Erythroblast (primary cell): ENCODE results near the gene SMU1.

Source experiments
- DNase-seq, 2 experiments: peaks; one replicate each; lab custom pipeline; 2025; lab: John Stamatoyannopoulos, UW
- GATA1 ChIP-seq: IDR thresholded peaks from 2 replicates; pipeline ENCODE4 v1.6.1; 2011; ENCODE audit warnings: low read depth, mild to moderate bottlenecking, control low read depth, low read length, moderate library complexity
- POLR2A ChIP-seq: IDR thresholded peaks from 2 replicates; pipeline ENCODE4 v1.6.1; 2011; ENCODE audit warnings: mild to moderate bottlenecking, low read length

The SMU1 gene

DNA sequence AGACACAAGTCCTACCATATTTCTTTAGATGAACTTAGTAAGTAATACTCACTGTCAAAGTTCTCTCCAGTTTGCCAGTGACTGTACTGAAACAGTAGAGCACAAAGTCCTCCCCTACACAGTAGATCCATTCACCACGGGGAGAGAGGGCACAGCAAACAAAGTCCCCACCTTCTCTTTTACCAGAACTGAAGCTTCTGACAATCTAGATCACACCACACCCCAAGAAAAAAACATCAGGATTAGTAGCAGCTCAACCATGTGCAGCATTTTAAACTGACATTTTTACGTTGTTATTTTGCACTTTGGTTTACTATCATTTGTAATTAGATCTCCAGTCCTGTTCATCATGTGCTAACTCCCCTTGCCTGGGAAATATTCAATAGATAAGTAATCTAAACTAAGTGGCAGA lies 28.4 kb downstream of the SMU1 start:
- DNase-seq, result no peak
- no peak for TF ChIP-seq POLR2A
- TF ChIP-seq GATA1, result no peak

GRCh38 chr9:33046061-33046460 lies 30.4 kb downstream of the SMU1 start:
- TF ChIP-seq GATA1 (no peak), POLR2A (no peak)

GRCh38 chr9:33044677-33045282 lies 31.7 kb downstream of the SMU1 start:
- no peak for TF ChIP-seq POLR2A
- no peak for TF ChIP-seq GATA1
- DNase-seq, result peak; percentile 33 to 48

More at GRCh38 chr9:33046061-33046460, 30.4 kb downstream of the SMU1 start:
- no peak for DNase-seq

GRCh38 chr9:33044162-33044673 lies 32.3 kb downstream of the SMU1 start:
- DNase-seq, result peak; percentile 82 to 84
- TF ChIP-seq POLR2A (peak; percentile 33), GATA1 (no peak)

DNA sequence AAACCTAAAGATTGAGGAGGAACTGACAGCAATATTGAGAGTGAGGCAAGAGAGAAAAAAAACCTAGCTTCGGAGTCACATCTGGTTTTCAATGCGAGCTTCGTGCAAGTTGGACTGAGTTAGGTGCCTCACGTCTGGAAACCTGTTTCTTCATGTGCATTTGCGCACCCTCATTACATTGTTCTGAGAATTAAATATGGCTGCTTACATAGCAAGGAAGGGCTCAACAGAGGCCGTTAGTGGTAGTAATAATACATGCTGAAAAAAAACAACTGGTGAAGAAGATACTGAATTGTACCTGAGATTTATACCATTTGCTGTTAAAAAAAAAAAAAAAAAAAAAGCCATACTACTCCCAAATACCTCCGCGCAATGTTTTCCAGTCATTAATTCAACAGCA lies 32.8 kb downstream of the SMU1 start:
- no peak for TF ChIP-seq GATA1
- TF ChIP-seq POLR2A, result no peak
- no peak for DNase-seq

DNA sequence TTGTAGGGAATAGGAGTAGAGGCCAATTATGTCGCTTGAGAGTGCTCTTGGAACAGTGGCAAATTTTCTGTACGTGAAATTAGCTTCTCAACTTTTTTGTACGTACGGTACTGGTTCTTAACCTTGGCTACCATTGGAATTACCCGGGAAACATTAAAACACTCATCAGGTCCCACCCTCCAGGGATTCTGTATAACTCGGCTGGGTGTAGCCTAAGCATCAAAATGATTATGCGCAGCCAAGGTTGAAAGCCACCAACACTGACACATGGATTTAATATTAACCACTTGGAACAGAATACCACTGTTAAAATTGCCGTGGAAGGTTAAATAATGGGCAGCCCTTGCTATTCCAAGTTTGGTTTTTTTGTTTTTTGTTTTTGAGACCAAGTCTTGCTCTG lies 34.0 kb downstream of the SMU1 start:
- DNase-seq, result no peak
- TF ChIP-seq POLR2A, result no peak
- no peak for TF ChIP-seq GATA1

DNA sequence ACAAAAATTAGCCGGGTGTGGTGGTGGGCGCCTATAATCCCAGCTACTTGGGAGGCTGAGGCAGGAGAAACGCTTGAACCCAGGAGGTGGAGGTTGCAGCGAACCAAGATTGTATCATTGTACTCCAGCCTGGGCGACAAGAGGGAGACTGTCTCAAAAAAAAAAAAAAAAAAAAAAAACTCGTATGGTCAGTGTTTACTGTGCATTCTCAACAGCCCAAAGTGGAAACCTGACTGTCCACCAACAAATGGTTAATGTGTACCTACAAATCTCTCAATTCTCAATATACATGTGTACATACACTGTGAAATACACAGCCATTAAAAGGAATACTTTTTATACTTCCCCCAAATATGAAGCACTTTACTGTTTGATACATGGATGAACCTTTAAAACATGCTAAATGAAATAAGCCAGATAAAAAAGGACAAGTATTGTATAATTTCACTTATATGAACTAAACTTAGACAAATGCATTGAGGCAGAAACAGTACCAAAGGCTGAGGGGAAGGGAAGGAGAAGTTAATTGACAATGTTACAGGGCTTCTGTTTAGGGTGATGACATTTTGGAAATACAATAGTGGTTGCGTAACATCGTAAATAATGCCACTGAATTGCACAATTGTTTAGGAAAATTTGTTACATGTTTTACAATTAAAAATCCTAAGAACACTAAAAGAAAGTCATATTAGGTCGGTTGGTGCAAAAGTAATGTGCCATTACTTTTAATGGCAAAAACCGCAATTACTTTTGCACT lies 34.9 kb downstream of the SMU1 start:
- no peak for DNase-seq
- TF ChIP-seq GATA1, result no peak
- no peak for TF ChIP-seq POLR2A

- no peak for DNase-seq
- TF ChIP-seq GATA1 (no peak), POLR2A (no peak)
Measured at GRCh38 chr9:33040792-33041431, 35.6 kb downstream of the SMU1 start.

GRCh38 chr9:33032865-33033264 lies 43.6 kb downstream of the SMU1 start:
- TF ChIP-seq POLR2A (no peak), GATA1 (no peak)

DNA sequence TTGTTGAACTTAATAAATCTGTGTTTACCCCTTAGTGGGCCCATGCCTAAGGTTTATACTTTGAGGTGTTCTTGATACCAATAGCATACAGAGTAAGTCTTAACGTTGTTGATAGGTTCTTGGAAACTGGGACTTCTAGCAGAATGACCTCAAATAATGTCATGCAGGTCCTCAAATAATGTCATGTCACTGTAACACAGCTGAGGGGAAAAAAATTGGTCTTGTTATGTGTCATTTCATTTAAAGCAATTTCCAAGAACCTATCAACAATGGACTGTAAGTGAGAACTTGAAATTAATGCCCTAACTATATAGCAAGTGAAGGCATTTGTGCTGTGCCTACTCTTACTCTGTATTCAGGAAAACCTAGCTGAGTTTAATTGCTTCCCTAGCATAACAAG lies 44.2 kb downstream of the SMU1 start:
- TF ChIP-seq POLR2A, result no peak
- no peak for TF ChIP-seq GATA1
- DNase-seq, result no peak

More at GRCh38 chr9:33032865-33033264, 43.6 kb downstream of the SMU1 start:
- no peak for DNase-seq

DNA sequence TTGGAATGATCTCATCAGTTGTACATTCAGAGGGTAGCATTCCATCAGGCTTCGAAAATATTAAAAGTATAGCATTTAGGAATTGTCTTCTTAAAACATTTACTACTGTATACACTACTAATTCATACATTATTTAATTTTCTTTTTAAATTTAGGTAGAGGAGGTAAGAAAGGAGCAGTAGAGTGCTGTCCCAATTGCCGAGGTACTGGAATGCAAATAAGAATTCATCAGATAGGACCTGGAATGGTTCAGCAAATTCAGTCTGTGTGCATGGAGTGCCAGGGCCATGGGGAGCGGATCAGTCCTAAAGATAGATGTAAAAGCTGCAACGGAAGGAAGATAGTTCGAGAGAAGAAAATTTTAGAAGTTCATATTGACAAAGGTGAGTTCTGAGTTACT lies 46.2 kb downstream of the SMU1 start:
- DNase-seq, result no peak

DNA sequence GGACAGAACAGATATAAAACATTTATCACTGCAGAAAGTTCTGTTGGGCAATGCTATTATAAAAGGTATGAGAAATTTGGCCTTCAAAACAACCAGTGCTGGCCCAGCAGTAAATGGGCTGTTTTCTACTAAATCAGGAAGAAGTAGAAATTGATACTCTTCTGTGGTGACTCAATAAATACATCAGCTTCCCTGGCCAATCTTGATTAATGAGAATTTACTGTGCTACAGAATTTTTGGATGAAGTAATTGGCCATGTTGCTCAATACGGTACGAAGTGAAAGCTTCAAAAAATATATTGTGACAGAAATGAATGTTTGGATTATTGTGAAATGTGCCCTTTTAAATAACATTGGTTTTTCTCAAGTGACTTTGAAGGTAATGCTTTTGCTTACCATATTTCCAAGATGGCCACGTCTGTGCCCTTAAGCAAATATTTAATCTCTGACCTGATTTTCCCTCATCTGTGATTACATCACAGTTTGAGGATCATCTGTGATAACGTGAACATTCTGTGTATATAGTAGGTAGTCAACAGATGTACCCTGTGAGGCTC lies 47.2 kb downstream of the SMU1 start:
- TF ChIP-seq GATA1 (no peak), POLR2A (no peak)
- DNase-seq, result no peak

More for the DNA sequence above, 46.2 kb downstream of the SMU1 start:
- TF ChIP-seq POLR2A (no peak), GATA1 (no peak)

DNA sequence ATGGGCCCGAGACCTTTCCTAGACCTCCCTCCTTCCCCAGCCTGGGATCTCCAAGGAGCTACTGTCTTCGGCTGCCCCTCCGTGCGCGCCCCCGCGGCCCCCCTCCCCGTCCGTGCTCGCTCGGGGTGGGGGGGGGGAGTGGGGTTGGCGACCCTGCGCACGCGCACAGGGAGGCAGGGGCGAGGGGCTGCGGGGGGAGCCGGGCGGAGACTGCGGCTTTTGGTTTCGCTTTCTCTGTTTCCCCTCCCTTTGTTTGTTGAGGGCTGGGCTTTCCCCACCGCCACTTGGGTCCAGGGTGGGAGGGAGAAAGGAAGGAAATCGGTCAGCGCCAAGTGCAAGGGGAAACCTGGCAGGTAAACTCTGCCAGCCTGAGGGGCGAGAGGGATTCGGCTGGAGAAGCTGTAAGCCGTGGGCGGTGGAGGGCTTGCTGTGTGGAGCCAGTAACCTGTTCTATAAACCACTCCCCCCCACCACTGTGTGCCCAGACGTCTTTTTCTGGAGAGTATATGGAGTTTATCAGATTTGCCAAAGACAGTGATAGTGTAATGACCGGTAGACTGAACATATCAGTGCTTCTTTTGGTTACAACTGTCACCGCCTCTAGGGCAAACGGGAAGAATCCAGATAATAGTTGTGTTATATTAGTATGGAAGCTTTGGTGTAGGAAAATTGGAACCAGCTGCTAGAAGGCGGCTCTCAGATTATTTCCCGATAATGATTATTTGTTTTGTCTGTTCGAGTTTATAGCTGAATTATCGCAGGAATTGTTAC lies 50.7 kb downstream of the SMU1 start:
- TF ChIP-seq GATA1 (no peak), POLR2A (no peak)
- peak; percentile 80 to 82 for DNase-seq
